NCI-H1092 (cell line): ENCODE data around the gene CDC27.
"Not testable (repeated sequence)": the region's sequence is repeated elsewhere in the genome, so short reads cannot be mapped to it uniquely, and the experiment has no call there.

Experiments
- DNase-seq: peaks from one replicate; lab custom pipeline; 2025; lab: John Stamatoyannopoulos, UW

The CDC27 gene

GRCh38 chr17:47192554-47192953, 3.5 kb upstream of the CDC27 start:
- DNase-seq = peak; percentile 39

- DNase-seq = no peak
Observed at GRCh38 chr17:47190770-47191169, 1.7 kb upstream of the CDC27 start.

GRCh38 chr17:47190243-47190642, 1.1 kb upstream of the CDC27 start:
- DNase-seq = no peak

GRCh38 chr17:47189732-47190237, 690 bp upstream of the CDC27 start:
- DNase-seq = no peak

- DNase-seq = no peak
Observed at GRCh38 chr17:47188271-47188875, 722 bp downstream of the CDC27 start.

- DNase-seq = no peak
Observed at GRCh38 chr17:47184681-47185080, 4.4 kb downstream of the CDC27 start.

GRCh38 chr17:47180988-47181387, 8.1 kb downstream of the CDC27 start:
- DNase-seq = not testable (repeated sequence)

GRCh38 chr17:47180337-47180736, 8.8 kb downstream of the CDC27 start:
- no peak for DNase-seq

- no peak for DNase-seq
Observed at GRCh38 chr17:47179141-47179540, 10.0 kb downstream of the CDC27 start.

GRCh38 chr17:47177261-47177660, 11.8 kb downstream of the CDC27 start:
- no peak for DNase-seq

GRCh38 chr17:47176389-47176826, 12.7 kb downstream of the CDC27 start:
- no peak for DNase-seq

GRCh38 chr17:47174823-47175222, 14.3 kb downstream of the CDC27 start:
- not testable (repeated sequence) for DNase-seq

- no peak for DNase-seq
Observed at GRCh38 chr17:47172696-47173565, 16.2 kb downstream of the CDC27 start.

GRCh38 chr17:47170710-47171109, 18.4 kb downstream of the CDC27 start:
- DNase-seq = no peak

GRCh38 chr17:47168896-47169295, 20.2 kb downstream of the CDC27 start:
- DNase-seq = not testable (repeated sequence)

GRCh38 chr17:47166854-47167253, 22.2 kb downstream of the CDC27 start:
- DNase-seq = not testable (repeated sequence)

GRCh38 chr17:47165137-47165536, 24.0 kb downstream of the CDC27 start:
- no peak for DNase-seq

GRCh38 chr17:47164263-47164662, 24.8 kb downstream of the CDC27 start:
- no peak for DNase-seq

GRCh38 chr17:47162013-47162622, 27.0 kb downstream of the CDC27 start:
- no peak for DNase-seq

GRCh38 chr17:47159315-47159714, 29.8 kb downstream of the CDC27 start:
- no peak for DNase-seq

- DNase-seq = no peak
Observed at GRCh38 chr17:47145351-47145750, 43.7 kb downstream of the CDC27 start.

GRCh38 chr17:47135235-47135634, 53.9 kb downstream of the CDC27 start:
- DNase-seq = no peak

GRCh38 chr17:47134354-47134753, 54.7 kb downstream of the CDC27 start:
- not testable (repeated sequence) for DNase-seq
